Transverse colon (tissue), 4 donors: ENCODE results near the gene MYBPC1. TPM values are rescaled to one million over a fixed set of nuclear protein-coding genes. Genes with fewer than 3 reads are reported as not detected.

ENCODE experiments used
- DNase-seq: peaks from one replicate; pipeline ENCODE4 v3.0.0-alpha.2; 2019
- H3K27ac ChIP-seq, 4 donors: fragments of 200-600 bp; sonication (generic); 2 replicates each; pipeline ENCODE4 v1.5.1; 2016 to 2018; ENCODE audit warnings: inconsistent platforms in 4 of 4
- H3K27me3 ChIP-seq: fragments of 200-600 bp; sonication (generic); 2 replicates; pipeline ENCODE4 v1.5.1; 2017; ENCODE audit warnings: inconsistent platforms
- H3K36me3 ChIP-seq, 4 donors: fragments of 200-600 bp; sonication (generic); 2 replicates each; pipeline ENCODE4 v1.5.1; 2017 to 2019; ENCODE audit warnings: inconsistent platforms in 4 of 4
- H3K4me1 ChIP-seq, 4 donors: fragments of 200-600 bp; sonication (generic); 2 replicates each; pipeline ENCODE4 v1.5.1; 2017 to 2020; ENCODE audit warnings: inconsistent platforms in 4 of 4
- H3K4me3 ChIP-seq, 4 donors: fragments of 200-600 bp; sonication (generic); 1 replicate in 1 of 4; 2 replicates in 3 of 4; pipeline versions ENCODE4 v1.5.1 to v1.6.1; 2017 to 2019; ENCODE audit warnings: inconsistent platforms in 4 of 4
- H3K9me3 ChIP-seq, 2 donors: fragments of 200-600 bp; sonication (generic); 2 replicates each; pipeline ENCODE4 v1.5.1; 2017 to 2019; ENCODE audit warnings: inconsistent platforms in 2 of 2
- CTCF ChIP-seq, 5 experiments: fragments of 200-600 bp in 3 of 5; fragments of 450-650 bp in 2 of 5; sonication (generic) in 3 of 5; IDR thresholded peaks; 1 replicate in 2 of 5; 2 replicates in 3 of 5; pipeline ENCODE4 v1.5.1; 2016 to 2017; ENCODE audit warnings: antibody characterized with exemption in 5 of 5, inconsistent platforms in 3 of 5, mild to moderate bottlenecking in 2 of 5, moderate library complexity in 1 of 5
- EP300 ChIP-seq: sonication (generic); formaldehyde crosslinking; IDR thresholded peaks from one replicate; pipeline ENCODE4 v1.6.1; 2017; ENCODE audit warnings: antibody characterized with exemption, low read depth
- POLR2A ChIP-seq: fragments of 450-650 bp; IDR thresholded peaks from one replicate; pipeline ENCODE4 v1.6.1; 2016; ENCODE audit warnings: antibody characterized with exemption, mild to moderate bottlenecking, moderate library complexity
- POLR2AphosphoS5 ChIP-seq, 3 donors: sonication (generic); formaldehyde crosslinking; IDR thresholded peaks; one replicate each; pipeline ENCODE4 v1.6.1; 2016; ENCODE audit warnings: antibody characterized with exemption in 3 of 3
- WGBS, 2 donors: methylation state at CpG; one replicate each; pipeline ENCODE4 v1.1.5; 2018; ENCODE audit warnings: low coverage in 1 of 2; 5-methylcytosine and 5-hydroxymethylcytosine counted together
- in situ Hi-C, 4 donors: fragments of 200-750 bp; cut with MboI; loops; one replicate each; pipeline versions ENCODE4 v1.15.0 to v1.15.1; 2017; ENCODE audit warnings: low sequenced_read_pairs in 3 of 4, low pct_ligation_motif_present in 1 of 4, low pct_unique_long_range_greater_than_20kb in 1 of 4
- intact Hi-C: fragments of 100-400 bp; cut with DNase I; formaldehyde crosslinking; loops from one replicate; pipeline ENCODE4 v1.15.1; 2023; ENCODE audit warnings: low total_unique reads
- total RNA-seq, 4 donors: library from RNA; depleted of rRNA; stranded (reverse); fragments of >200 nt; gene quantifications; one replicate each; pipeline ENCODE4 v1.1.0, GENCODE V29; 2016

The MYBPC1 gene
- total RNA-seq, 4 donors from 2014 or later = 151 to 247 (median 182) TPM; not detected in 1

DNA sequence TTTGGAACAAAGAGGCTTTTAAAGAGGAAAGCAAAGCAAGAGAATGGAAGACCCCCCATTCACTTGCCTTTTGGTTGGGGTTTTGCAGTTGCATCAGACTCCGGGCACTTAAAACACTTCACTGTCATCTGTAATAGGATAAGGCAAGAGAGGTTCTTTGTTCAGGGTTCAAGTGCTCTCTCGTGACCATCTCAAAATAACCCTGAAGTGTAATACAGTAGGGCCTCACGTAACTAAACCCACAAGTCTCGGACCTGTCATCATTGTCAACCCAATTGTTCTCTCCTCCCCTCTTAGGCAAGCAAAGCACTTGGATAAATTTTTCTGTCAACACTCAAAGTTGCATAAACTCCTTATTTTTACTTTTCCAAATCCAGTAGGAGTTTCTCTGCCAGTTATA lies 26.9 kb upstream of the MYBPC1 start:
- Histone ChIP-seq H3K4me3 (no peak overlapping the region), H3K27ac (no peak overlapping the region), H3K36me3 (no peaks in the 10 kb centered on the region), H3K9me3 (no peaks in the 10 kb centered on the region), H3K27me3 (no peaks in the 10 kb centered on the region), H3K4me1 (peaks cover 0 to 14% (median 2%) of the 10 kb centered on the region in 4 donors)
- no peak for DNase-seq
- intact Hi-C loops = no loop called here
- TF ChIP-seq CTCF (IDR thresholded peaks at IDR 0.05) = no peak
- TF ChIP-seq POLR2AphosphoS5 (IDR thresholded peaks at IDR 0.05) = no peak
- no peak for TF ChIP-seq EP300
- no peak for TF ChIP-seq POLR2A
- 87% methylated on average over 4 of the region's 4 CpGs; no CpG with 5 or more reads in 1 of the 2 donors for whole genome bisulfite sequencing, 2 donors
- in situ Hi-C loops = loop anchor here in 1 of 4 donors (25.0 kb wide), 1 partner anchor 194 kb away; no protein-coding TSS in a partner anchor

DNA sequence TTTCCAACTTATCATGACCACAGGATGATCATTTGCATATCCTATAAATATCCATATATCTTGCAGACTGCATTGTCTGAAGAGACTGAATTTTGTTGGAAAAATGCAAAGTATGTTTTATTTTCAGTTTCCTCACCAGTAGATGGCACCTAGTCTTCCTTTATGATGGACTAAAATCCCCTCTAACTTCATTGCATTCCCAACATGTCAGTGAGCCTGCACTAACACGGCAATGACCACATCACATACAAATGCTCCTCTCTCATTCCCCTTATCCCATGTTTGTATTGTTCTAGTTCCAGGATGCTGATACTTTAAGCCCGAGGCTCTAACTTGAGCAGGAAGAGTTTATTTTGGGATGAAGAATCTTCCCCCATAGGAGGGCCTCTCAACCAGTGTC lies 24.7 kb upstream of the MYBPC1 start:
- intact Hi-C loops = no loop called here
- Histone ChIP-seq H3K36me3 (no peaks in the 10 kb centered on the region), H3K27ac (no peak overlapping the region), H3K4me1 (peaks cover 0 to 14% (median 2%) of the 10 kb centered on the region in 4 donors), H3K4me3 (no peak overlapping the region), H3K27me3 (no peaks in the 10 kb centered on the region), H3K9me3 (no peaks in the 10 kb centered on the region)
- TF ChIP-seq POLR2AphosphoS5 (IDR thresholded peaks at IDR 0.05) (no peak), CTCF (IDR thresholded peaks at IDR 0.05) (peak; percentile 25 to 54 (median 35))
- 2 to 10% methylated on average over 2 of the region's 2 CpGs for WGBS, 2 donors
- no peak for DNase-seq
- in situ Hi-C loops = loop anchor here in 1 of 4 donors (25.0 kb wide), 1 partner anchor 192 kb away; no protein-coding TSS in a partner anchor

DNA sequence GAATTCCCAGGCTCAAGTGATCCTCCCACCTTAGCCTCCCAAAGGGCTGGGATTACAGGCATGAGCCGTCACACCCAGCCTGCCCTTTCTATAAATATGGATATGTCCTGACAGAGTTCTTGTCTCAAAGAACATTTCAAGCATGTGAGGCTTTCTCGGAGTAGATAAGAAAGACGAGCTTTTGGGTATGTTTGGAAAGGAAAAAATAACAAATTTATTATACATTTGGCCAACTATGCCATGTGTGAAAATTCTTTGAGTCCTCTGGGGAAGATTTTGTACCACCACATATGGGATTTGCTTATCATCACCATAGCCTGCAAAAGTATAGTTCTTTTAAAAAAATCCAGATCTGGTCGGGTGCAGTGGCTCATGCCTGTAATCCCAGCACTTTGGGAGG lies 23.7 kb upstream of the MYBPC1 start:
- WGBS, 2 donors = 55 to 67% methylated on average over 2 to 4 of the region's 4 CpGs
- H3K4me3 ChIP-seq = no peak overlapping the region
- intact Hi-C loops = no loop called here
- H3K36me3 ChIP-seq = no peaks in the 10 kb centered on the region
- H3K9me3 ChIP-seq = no peaks in the 10 kb centered on the region
- DNase-seq = no peak
- in situ Hi-C loops = loop anchor here in 1 of 4 donors (25.0 kb wide), 1 partner anchor 191 kb away; no protein-coding TSS in a partner anchor
- TF ChIP-seq POLR2A (no peak), POLR2AphosphoS5 (IDR thresholded peaks at IDR 0.05) (no peak), EP300 (no peak), CTCF (IDR thresholded peaks at IDR 0.05) (no peak)
- H3K27ac ChIP-seq = no peak overlapping the region
- peaks cover 0 to 14% (median 2%) of the 10 kb centered on the region in 4 donors for H3K4me1 ChIP-seq
- H3K27me3 ChIP-seq = no peaks in the 10 kb centered on the region

- TF ChIP-seq POLR2AphosphoS5 (IDR thresholded peaks at IDR 0.05) (no peak), CTCF (IDR thresholded peaks at IDR 0.05) (no peak), EP300 (no peak), POLR2A (no peak)
- no peak for DNase-seq
- WGBS, 2 donors = 93% methylated on average over 1 of the region's 1 CpG; no CpG with 5 or more reads in 1 of the 2 donors
- H3K4me1 ChIP-seq = peaks cover 0 to 14% (median 2%) of the 10 kb centered on the region in 4 donors
- H3K36me3 ChIP-seq = no peaks in the 10 kb centered on the region
- intact Hi-C loops = no loop called here
- no peak overlapping the region for H3K4me3 ChIP-seq
- no peaks in the 10 kb centered on the region for H3K9me3 ChIP-seq
- in situ Hi-C loops = loop anchor here in 1 of 4 donors (25.0 kb wide), 1 partner anchor 189 kb away; no protein-coding TSS in a partner anchor
- H3K27me3 ChIP-seq = no peaks in the 10 kb centered on the region
- no peak overlapping the region for H3K27ac ChIP-seq
These were observed 21.0 kb upstream of the MYBPC1 start for GRCh38 chr12:101573743-101574142.
